ENCODE results near the gene SRD5A2.
"Not testable (repeated sequence)": the region's sequence is repeated elsewhere in the genome, so short reads cannot be mapped to it uniquely, and the experiment has no call there.

SRD5A2 gene

GRCh38 chr2:31522786-31523185 is 58.0 kb downstream of the SRD5A2 start:
- Mint-ChIP-seq H3K4me3 (no peak overlapping the region), H3K27me3 (ENCODE audit: low read depth) (peaks cover 7% of the 10 kb centered on the region), H3K27ac (no peak overlapping the region), H3K9me3 (no peaks in the 10 kb centered on the region), H3K4me1 (ENCODE audit: low read depth) (no peaks in the 10 kb centered on the region), H3K36me3 (ENCODE audit: low read depth) (no peaks in the 10 kb centered on the region)

GRCh38 chr2:31517442-31518203 is 63.1 kb downstream of the SRD5A2 start:
- Mint-ChIP-seq H3K4me1 (ENCODE audit: low read depth) (no peaks in the 10 kb centered on the region), H3K27me3 (ENCODE audit: low read depth) (no peaks in the 10 kb centered on the region), H3K9me3 (no peaks in the 10 kb centered on the region), H3K4me3 (no peak overlapping the region), H3K27ac (no peak overlapping the region), H3K36me3 (ENCODE audit: low read depth) (no peaks in the 10 kb centered on the region)

DNA sequence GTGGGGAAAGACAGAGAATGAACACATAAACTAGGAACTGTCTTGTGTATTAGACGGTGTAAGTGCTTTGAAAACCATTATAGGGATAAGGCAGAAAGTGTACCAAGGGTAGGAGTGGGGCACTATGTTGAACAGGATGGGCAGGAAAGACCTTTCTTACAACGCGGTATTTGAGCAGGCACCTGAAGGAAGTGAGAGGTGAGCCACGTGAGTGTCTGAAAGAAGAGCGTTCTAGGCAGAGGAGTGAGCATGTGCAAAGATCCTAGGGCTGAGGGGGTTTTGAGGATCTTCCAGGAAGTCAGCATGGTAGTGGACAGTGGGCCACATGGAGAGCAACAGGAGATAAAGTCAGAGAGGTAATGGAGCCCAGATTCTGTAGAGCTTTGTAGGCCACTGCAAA is 65.2 kb downstream of the SRD5A2 start:
- Mint-ChIP-seq H3K4me3 (no peak overlapping the region), H3K36me3 (ENCODE audit: low read depth) (no peaks in the 10 kb centered on the region), H3K9me3 (no peaks in the 10 kb centered on the region), H3K4me1 (ENCODE audit: low read depth) (no peaks in the 10 kb centered on the region), H3K27ac (no peak overlapping the region), H3K27me3 (ENCODE audit: low read depth) (no peaks in the 10 kb centered on the region)

DNA sequence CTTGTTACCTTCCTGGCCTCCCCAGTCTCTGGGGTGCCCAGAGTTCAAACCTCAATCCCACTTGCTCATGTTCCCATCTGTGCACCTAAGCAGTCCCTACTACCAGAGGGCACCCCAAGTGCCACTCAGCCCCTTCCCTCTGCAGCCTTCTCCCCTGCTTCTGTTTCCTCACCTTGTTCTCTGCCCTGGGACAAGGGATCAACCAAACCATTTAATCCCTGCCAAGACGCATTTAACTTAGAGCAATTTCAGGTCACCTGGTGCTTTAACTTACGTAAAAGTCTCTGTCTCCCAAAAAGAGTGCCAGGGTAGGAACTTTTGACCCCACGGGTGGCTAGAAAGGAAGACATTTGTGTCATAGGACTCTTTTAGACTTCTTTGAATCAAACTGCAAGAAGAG is 67.2 kb downstream of the SRD5A2 start:
- Mint-ChIP-seq H3K4me1 (ENCODE audit: low read depth) (no peaks in the 10 kb centered on the region), H3K27me3 (ENCODE audit: low read depth) (peaks cover 8% of the 10 kb centered on the region), H3K36me3 (ENCODE audit: low read depth) (no peaks in the 10 kb centered on the region), H3K9me3 (no peaks in the 10 kb centered on the region), H3K27ac (no peak overlapping the region), H3K4me3 (no peak overlapping the region)

- H3K9me3 Mint-ChIP-seq, result no peaks in the 10 kb centered on the region
- no peak overlapping the region for H3K27ac Mint-ChIP-seq
- no peaks in the 10 kb centered on the region for H3K4me1 Mint-ChIP-seq (ENCODE audit: low read depth)
- H3K36me3 Mint-ChIP-seq (ENCODE audit: low read depth), result no peaks in the 10 kb centered on the region
- peaks cover 11% of the 10 kb centered on the region for H3K27me3 Mint-ChIP-seq (ENCODE audit: low read depth)
- no peak overlapping the region for H3K4me3 Mint-ChIP-seq
These were observed 69.4 kb downstream of the SRD5A2 start for GRCh38 chr2:31511376-31511775.

GRCh38 chr2:31505111-31505510 is 75.6 kb downstream of the SRD5A2 start:
- Mint-ChIP-seq H3K9me3 (no peaks in the 10 kb centered on the region), H3K36me3 (ENCODE audit: low read depth) (no peaks in the 10 kb centered on the region), H3K4me1 (ENCODE audit: low read depth) (no peaks in the 10 kb centered on the region), H3K4me3 (no peak overlapping the region), H3K27me3 (ENCODE audit: low read depth) (peaks cover 14% of the 10 kb centered on the region), H3K27ac (no peak overlapping the region)

GRCh38 chr2:31504311-31504710 is 76.4 kb downstream of the SRD5A2 start:
- H3K4me1 Mint-ChIP-seq (ENCODE audit: low read depth), result no peaks in the 10 kb centered on the region
- H3K4me3 Mint-ChIP-seq, result no peak overlapping the region
- no peak overlapping the region for H3K27ac Mint-ChIP-seq
- no peaks in the 10 kb centered on the region for H3K9me3 Mint-ChIP-seq
- H3K27me3 Mint-ChIP-seq (ENCODE audit: low read depth), result peaks cover 10% of the 10 kb centered on the region
- H3K36me3 Mint-ChIP-seq (ENCODE audit: low read depth), result no peaks in the 10 kb centered on the region

- H3K9me3 Mint-ChIP-seq, result peaks cover 16% of the 10 kb centered on the region
- H3K36me3 Mint-ChIP-seq (ENCODE audit: low read depth); H3K4me3 Mint-ChIP-seq; H3K27ac Mint-ChIP-seq; H3K27me3 Mint-ChIP-seq (ENCODE audit: low read depth); H3K4me1 Mint-ChIP-seq (ENCODE audit: low read depth): not testable (repeated sequence)
These were observed 84.3 kb downstream of the SRD5A2 start for GRCh38 chr2:31496451-31496874.

GRCh38 chr2:31489339-31489738 is 91.4 kb downstream of the SRD5A2 start:
- not testable (repeated sequence) for H3K27ac Mint-ChIP-seq; H3K27me3 Mint-ChIP-seq (ENCODE audit: low read depth); H3K4me1 Mint-ChIP-seq (ENCODE audit: low read depth); H3K4me3 Mint-ChIP-seq; H3K9me3 Mint-ChIP-seq; H3K36me3 Mint-ChIP-seq (ENCODE audit: low read depth)

- Mint-ChIP-seq H3K4me3 (no peak overlapping the region), H3K27ac (no peak overlapping the region), H3K36me3 (ENCODE audit: low read depth) (no peaks in the 10 kb centered on the region), H3K4me1 (ENCODE audit: low read depth) (no peaks in the 10 kb centered on the region), H3K9me3 (no peaks in the 10 kb centered on the region), H3K27me3 (ENCODE audit: low read depth) (peaks cover 7% of the 10 kb centered on the region)
These were observed 97.5 kb downstream of the SRD5A2 start for GRCh38 chr2:31483246-31483645.

GRCh38 chr2:31476511-31477180 is 104.1 kb downstream of the SRD5A2 start:
- Mint-ChIP-seq H3K4me1 (ENCODE audit: low read depth) (no peaks in the 10 kb centered on the region), H3K4me3 (no peak overlapping the region), H3K9me3 (no peaks in the 10 kb centered on the region), H3K27me3 (ENCODE audit: low read depth) (peaks cover 19% of the 10 kb centered on the region), H3K36me3 (ENCODE audit: low read depth) (no peaks in the 10 kb centered on the region), H3K27ac (no peak overlapping the region)

DNA sequence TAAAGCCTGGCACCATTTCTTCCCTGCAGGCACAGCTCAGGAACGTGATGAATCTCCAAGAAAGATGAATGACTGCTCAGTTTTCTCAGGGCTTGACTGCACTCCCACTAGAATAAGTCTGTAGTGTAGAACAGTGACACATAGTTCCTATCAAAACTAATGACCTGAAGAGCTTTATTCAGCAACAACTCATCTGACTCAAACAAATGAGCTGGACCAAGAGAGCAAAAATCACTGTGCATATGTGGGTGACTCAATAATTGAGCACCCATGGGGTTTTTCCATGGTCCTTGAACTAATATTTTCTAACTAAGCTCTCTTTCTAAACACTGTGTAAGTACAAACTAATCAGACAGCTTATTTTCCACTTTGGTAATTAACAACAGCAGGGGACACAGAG is 105.0 kb downstream of the SRD5A2 start:
- H3K27ac Mint-ChIP-seq, result no peak overlapping the region
- H3K36me3 Mint-ChIP-seq (ENCODE audit: low read depth), result no peaks in the 10 kb centered on the region
- peaks cover 19% of the 10 kb centered on the region for H3K27me3 Mint-ChIP-seq (ENCODE audit: low read depth)
- no peaks in the 10 kb centered on the region for H3K4me1 Mint-ChIP-seq (ENCODE audit: low read depth)
- no peaks in the 10 kb centered on the region for H3K9me3 Mint-ChIP-seq
- no peak overlapping the region for H3K4me3 Mint-ChIP-seq

- Mint-ChIP-seq H3K4me1 (ENCODE audit: low read depth) (no peaks in the 10 kb centered on the region), H3K27me3 (ENCODE audit: low read depth) (peaks cover 19% of the 10 kb centered on the region), H3K9me3 (no peaks in the 10 kb centered on the region), H3K27ac (no peak overlapping the region), H3K36me3 (ENCODE audit: low read depth) (no peaks in the 10 kb centered on the region), H3K4me3 (no peak overlapping the region)
These were observed 106.4 kb downstream of the SRD5A2 start for GRCh38 chr2:31474296-31474695.
